K562 (cell line): Measurements from ENCODE around the gene LRP1-AS. TPM values are rescaled to one million over a fixed set of nuclear protein-coding genes. Genes with fewer than 3 reads are reported as not detected.

Experiments
- ATAC-seq: fragments of 200-7000 bp; cut with Tn5 transposase; 3 replicates; pipeline ENCODE4 v1.9.1; 2020; ENCODE audit warnings: moderate library complexity
- BruUV-seq: library from RNA; stranded (reverse); fragments of 400-500 nt; replicated peaks from 2 replicates; lab custom pipeline; 2021; lab: Mats Ljungman, UMichigan
- CTCF ChIA-PET: fragments of 300-600 bp; formaldehyde crosslinking; extraction: SDS; loops from one replicate; lab custom pipeline; 2021; ENCODE audit warnings: low intra/inter-chr PET ratio; lab: Yijun Ruan, JAX
- POLR2A ChIA-PET: fragments of 300-600, 350-650 bp; sonication (Branson Sonifier 250); formaldehyde crosslinking; extraction: SDS; loops from one replicate; lab custom pipeline; 2021; ENCODE audit warnings: antibody characterized with exemption, inconsistent platforms; lab: Yijun Ruan, JAX
- DNase-seq, 4 experiments: peaks; one replicate each; pipeline versions ENCODE4 v3.0.0 to v3.0.0-alpha.2; 2011 to 2018; ENCODE audit warnings: low spot score in 3 of 4, mixed read lengths in 3 of 4; ENCODE audit errors: extremely low read depth in 1 of 4
- FAIRE-seq: peaks from 2 replicates; lab custom pipeline; 2011; peaks lifted over from hg19 to GRCh38; lab: Jason Lieb, UNC
- H2AFZ ChIP-seq: 2 replicates; pipeline ENCODE4 v1.6.0; 2011; ENCODE audit warnings: low read depth, low read length, control low read depth, inconsistent platforms
- H3K27ac ChIP-seq: fragments of 200-600 bp; 3 replicates; pipeline ENCODE4 v1.8.0; 2011; ENCODE audit warnings: low read depth, mild to moderate bottlenecking, control low read depth, inconsistent platforms, low read length, moderate library complexity, mixed read lengths; ENCODE audit errors: extremely low read depth
- H3K27me3 ChIP-seq, 2 experiments: fragments of 300-600 bp in 1 of 2; 2 replicates in 1 of 2; 3 replicates in 1 of 2; pipeline versions ENCODE4 v1.6.0 to v1.8.0; 2011; ENCODE audit warnings: inconsistent platforms in 2 of 2, low read length in 2 of 2, mild to moderate bottlenecking in 1 of 2, mixed read lengths in 1 of 2, moderate library complexity in 1 of 2; ENCODE audit not compliant: control insufficient read depth in 2 of 2, insufficient read depth in 2 of 2
- H3K36me3 ChIP-seq: fragments of 300-600 bp; 3 replicates; pipeline ENCODE4 v1.8.0; 2011; ENCODE audit warnings: mild to moderate bottlenecking, low read length, inconsistent platforms; ENCODE audit not compliant: control insufficient read depth, insufficient read depth
- H3K4me1 ChIP-seq, 2 experiments: fragments of 200-600 bp in 1 of 2; replicated peaks in 1 of 2; 2 replicates in 1 of 2; 3 replicates in 1 of 2; pipeline versions ENCODE4 v1.5.1 to v1.8.0; 2011; ENCODE audit warnings: inconsistent platforms in 2 of 2, low read length in 2 of 2, mild to moderate bottlenecking in 1 of 2, mixed read lengths in 1 of 2, moderate library complexity in 1 of 2; ENCODE audit not compliant: control insufficient read depth in 2 of 2, insufficient read depth in 2 of 2
- H3K4me2 ChIP-seq: 2 replicates; pipeline ENCODE4 v1.6.1; 2011; ENCODE audit warnings: low read length, control low read depth, inconsistent platforms, mixed read lengths; ENCODE audit not compliant: insufficient read depth
- H3K4me3 ChIP-seq: fragments of 200-600 bp; sonication (generic), shearing (Covaris generic); 2 replicates; pipeline ENCODE4 v1.5.1; 2016; ENCODE audit warnings: control low read depth, inconsistent platforms
- H3K79me2 ChIP-seq: fragments of 200-600 bp; 3 replicates; pipeline ENCODE4 v1.8.0; 2011; ENCODE audit warnings: low read length, inconsistent platforms; ENCODE audit not compliant: control insufficient read depth, insufficient read depth
- H3K9ac ChIP-seq, 2 experiments: 2 replicates each; pipeline versions ENCODE4 v1.6.0 to v1.6.1; 2011; ENCODE audit warnings: low read depth in 2 of 2, low read length in 2 of 2, control low read depth in 1 of 2, inconsistent platforms in 1 of 2, mild to moderate bottlenecking in 1 of 2, mixed read lengths in 1 of 2; ENCODE audit not compliant: insufficient read depth in 1 of 2
- H3K9me1 ChIP-seq: one replicate; pipeline ENCODE4 v1.6.0; 2011; ENCODE audit warnings: inconsistent platforms, mild to moderate bottlenecking, low read length, moderate library complexity; ENCODE audit not compliant: control insufficient read depth, insufficient read depth
- H3K9me3 ChIP-seq: replicated peaks from 2 replicates; pipeline ENCODE4 v1.5.1; 2011; ENCODE audit warnings: low read depth, low read length, inconsistent platforms; ENCODE audit not compliant: control insufficient read depth, insufficient read depth
- H4K20me1 ChIP-seq: replicated peaks from 2 replicates; pipeline ENCODE4 v1.6.1; 2011; ENCODE audit warnings: low read length, inconsistent platforms, mixed read lengths; ENCODE audit not compliant: control insufficient read depth, insufficient read depth
- ADNP ChIP-seq: fragments of 200-800 bp; sonication (Bioruptor generic); IDR thresholded peaks from 2 replicates; pipeline ENCODE4 v1.6.1; 2016; ENCODE audit warnings: missing genetic modification characterization, missing compliant biosample characterization
- CBX2 ChIP-seq: fragments of 200-600 bp; sonication (generic); IDR thresholded peaks from one replicate; pipeline ENCODE4 v1.6.1; 2012; ENCODE audit warnings: mild to moderate bottlenecking, low read length, inconsistent platforms; ENCODE audit not compliant: insufficient read depth, poor library complexity, severe bottlenecking
- FOXA3 ChIP-seq, 2 experiments: fragments of 450-650 bp in 1 of 2; sonication (generic) in 1 of 2; formaldehyde crosslinking; IDR thresholded peaks in 1 of 2; conservative IDR thresholded peaks in 1 of 2; 2 replicates each; pipeline versions ENCODE4 v1.4.0 to v1.8.0; 2020 to 2022; ENCODE audit warnings: mild to moderate bottlenecking in 2 of 2, missing genetic modification reagents in 1 of 2
- GATAD2A ChIP-seq: fragments of 450-650 bp; IDR thresholded peaks from 2 replicates; pipeline ENCODE4 v1.6.1; 2017
- HMG20B ChIP-seq: fragments of 250-450 bp; sonication (Bioruptor Pico); IDR thresholded peaks from 2 replicates; pipeline ENCODE4 v1.5.0; 2021; ENCODE audit warnings: mild to moderate bottlenecking
- MCM3 ChIP-seq: fragments of 450-650 bp; IDR thresholded peaks from 2 replicates; pipeline ENCODE4 v1.6.1; 2016
- MNT ChIP-seq, 2 experiments: fragments of 450-650 bp; conservative IDR thresholded peaks; 2 replicates each; pipeline ENCODE4 v1.6.1; 2017; ENCODE audit warnings: mild to moderate bottlenecking in 2 of 2, moderate library complexity in 2 of 2
- MXD1 ChIP-seq: fragments of 250-450 bp; sonication (Bioruptor Pico); IDR thresholded peaks from 2 replicates; pipeline ENCODE4 v1.8.0; 2021; ENCODE audit warnings: borderline replicate concordance, mild to moderate bottlenecking, moderate library complexity; ENCODE audit not compliant: poor library complexity, severe bottlenecking
- NFRKB ChIP-seq: fragments of 450-650 bp; IDR thresholded peaks from 2 replicates; pipeline ENCODE4 v1.6.1; 2016; ENCODE audit warnings: low read depth
- RUNX1 ChIP-seq: sonication (generic); IDR thresholded peaks from 2 replicates; pipeline ENCODE4 v1.6.1; 2016; ENCODE audit warnings: antibody characterized with exemption, low read depth
- SIN3A ChIP-seq, 2 experiments: fragments of 150-350 bp in 1 of 2; IDR thresholded peaks; 2 replicates each; pipeline ENCODE4 v1.6.1; 2011 to 2016; ENCODE audit warnings: borderline replicate concordance in 2 of 2, low read depth in 2 of 2, low read length in 2 of 2, mild to moderate bottlenecking in 2 of 2, moderate library complexity in 2 of 2; ENCODE audit not compliant: control insufficient read depth in 1 of 2
- SMAD1 ChIP-seq: fragments of 150-350 bp; IDR thresholded peaks from 2 replicates; pipeline ENCODE4 v1.6.1; 2014; ENCODE audit warnings: low read length, low read depth; ENCODE audit not compliant: partially characterized antibody
- TBP ChIP-seq: optimal IDR thresholded peaks from 2 replicates; pipeline ENCODE3; 2011; ENCODE audit warnings: low read depth, low read length, improper control_type of control experiment
- WHSC1 ChIP-seq: IDR thresholded peaks from one replicate; pipeline ENCODE4 v1.6.1; 2012; ENCODE audit warnings: low read length, control low read depth, inconsistent platforms
- YY1 ChIP-seq, 3 experiments: IDR thresholded peaks; 2 replicates each; pipeline ENCODE4 v1.6.1; 2011; ENCODE audit warnings: low read length in 2 of 3, mild to moderate bottlenecking in 2 of 3, moderate library complexity in 2 of 3, borderline replicate concordance in 1 of 3, control low read depth in 1 of 3, low read depth in 1 of 3; ENCODE audit not compliant: insufficient read depth in 3 of 3, insufficient replicate concordance in 2 of 3, control insufficient read depth in 1 of 3, insufficient read length in 1 of 3; ENCODE audit errors: extremely low read depth in 1 of 3
- ZC3H11A ChIP-seq: IDR thresholded peaks from 2 replicates; pipeline ENCODE4 v1.6.1; 2012; ENCODE audit warnings: low read depth, low read length, improper control_type of control experiment
- ZNF140 ChIP-seq: fragments of 250-450 bp; sonication (Bioruptor Pico); IDR thresholded peaks from 2 replicates; pipeline ENCODE4 v1.8.0; 2021; ENCODE audit warnings: moderate library complexity, mild to moderate bottlenecking, inconsistent platforms
- WGBS: fragments of 100-300 bp; shearing (Covaris generic); methylation state at CpG from one replicate; pipeline ENCODE4 v1.1.6; 2016; ENCODE audit warnings: low coverage, mixed read lengths; ENCODE audit not compliant: insufficient coverage; ENCODE audit errors: missing lambda C conversion rate; 5-methylcytosine and 5-hydroxymethylcytosine counted together
- in situ Hi-C: fragments of 300-500 bp; cut with MboI; formaldehyde crosslinking; loops from 4 replicates; pipeline ENCODE4 v1.15.0; 2018; ENCODE audit warnings: inconsistent platforms, mixed read lengths
- intact Hi-C: fragments of 100-400 bp; cut with micrococcal nuclease; formaldehyde crosslinking; loops from 2 replicates; pipeline ENCODE4 v1.14.2; 2022
- polyA plus RNA-seq, 8 experiments: library from polyadenylated mRNA; depleted of rRNA in 4 of 8; stranded (reverse) in 5 of 8; unstranded in 3 of 8; fragments of >200 nt; fragmentation: Nextera tagmentation in 2 of 8; fragmentation: Illumina TruSeq in 1 of 8; extraction: Ambion mirVana in 2 of 8; extraction: Trizol in 1 of 8; gene quantifications; 2 replicates each; pipeline versions ENCODE4 v1.2.1 to v1.2.3, GENCODE V29; 2011 to 2014; ENCODE audit warnings: inconsistent platforms in 1 of 8, missing spikeins in 1 of 8
- total RNA-seq, 7 experiments: library from RNA; depleted of rRNA in 6 of 7; stranded (reverse); fragments of >200 nt in 6 of 7; fragmentation: Illumina TruSeq in 2 of 7; extraction: Trizol in 2 of 7; gene quantifications; 2 replicates each; pipeline versions ENCODE4 v1.2.1 to v1.2.3, GENCODE V29; 2011 to 2021; ENCODE audit warnings: low replicate concordance in 1 of 7
- TF ChIP-seq, protein P1 (sequence below): sonication (generic); formaldehyde crosslinking; IDR thresholded peaks from 2 replicates; pipeline ENCODE4 v1.4.0; 2020; ENCODE audit warnings: mild to moderate bottlenecking, missing genetic modification reagents

The LRP1-AS gene
- total and polyA plus RNA-seq, 9 of the 15 experiments (the other 6 are each of a cell fraction or from before 2014, with no cell fraction given) = not detected

DNA sequence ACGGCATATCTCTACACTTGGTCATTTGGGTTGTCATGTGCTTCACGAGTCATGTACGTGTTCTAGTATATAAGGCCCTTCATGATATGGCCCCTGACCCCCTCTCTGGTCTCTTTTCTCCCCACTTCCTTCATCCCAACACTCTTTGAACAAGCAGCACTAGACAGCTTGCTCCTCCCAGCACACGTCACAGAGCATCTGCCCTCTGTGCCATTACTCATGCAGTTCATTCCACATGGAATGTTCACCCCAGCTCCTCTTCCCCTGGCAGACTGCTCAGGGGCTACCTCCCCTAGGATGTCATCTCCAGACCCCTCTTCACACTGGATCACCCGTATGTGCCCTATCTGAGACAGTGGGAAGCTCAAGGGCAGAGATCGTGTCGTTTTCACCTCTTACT, 14.1 kb upstream of the LRP1-AS start (continued):
- no peak for TF ChIP-seq MNT (conservative IDR thresholded peaks at IDR 0.05)
- TF ChIP-seq ZNF140 (CRISPR knock-in tag) = no peak

DNA sequence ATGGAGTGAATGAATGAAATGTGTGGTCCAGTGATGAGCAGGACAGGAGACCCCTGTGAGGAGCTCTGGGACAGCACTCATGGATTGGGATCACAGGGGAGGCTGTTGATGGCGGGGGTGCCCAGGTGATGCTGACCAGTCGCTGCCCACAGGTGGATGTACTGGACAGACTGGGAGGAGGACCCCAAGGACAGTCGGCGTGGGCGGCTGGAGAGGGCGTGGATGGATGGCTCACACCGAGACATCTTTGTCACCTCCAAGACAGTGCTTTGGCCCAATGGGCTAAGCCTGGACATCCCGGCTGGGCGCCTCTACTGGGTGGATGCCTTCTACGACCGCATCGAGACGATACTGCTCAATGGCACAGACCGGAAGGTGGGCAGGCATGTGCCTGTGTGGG, 13.3 kb upstream of the LRP1-AS start:
- intact Hi-C loops (no loop called here), in situ Hi-C loops (no loop called here)
- Histone ChIP-seq H4K20me1 (no peaks in the 10 kb centered on the region), H3K9me3 (no peaks in the 10 kb centered on the region), H3K27ac (no peak overlapping the region), H3K79me2 (no peaks in the 10 kb centered on the region), H3K4me2 (no peak overlapping the region), H3K4me3 (no peak overlapping the region), H3K9me1 (no peaks in the 10 kb centered on the region), H3K36me3 (no peaks in the 10 kb centered on the region), H2AFZ (no peak overlapping the region), H3K4me1 (peaks cover 0 to 9% of the 10 kb centered on the region in 2 experiments; a peak in 2 of 5 replicates), H3K27me3 (peaks cover 42 to 72% of the 10 kb centered on the region in 2 experiments), H3K9ac (no peak overlapping the region)
- FAIRE-seq = no peak
- no peak for ATAC-seq
- 2% methylated on average over 14 of the region's 14 CpGs for WGBS
- ChIA-PET CTCF (no interaction called here), POLR2A (interaction anchor here (0.6 kb wide), 2 partner anchors 63 to 68 kb away, joined by 3 to 4 read pairs; no protein-coding TSS in a partner anchor)
- no peak for DNase-seq
- no TSS peak for BruUV-seq
- TF ChIP-seq SMAD1 (no peak), SIN3A (IDR thresholded peaks at IDR 0.05; ENCODE audit: borderline replicate concordance in 2 of 2, control insufficient read depth in 1 of 2, low read depth in 2 of 2, low read length in 2 of 2) (no peak), TBP (no peak), YY1 (IDR thresholded peaks at IDR 0.05; ENCODE audit: borderline replicate concordance in 1 of 3, control insufficient read depth in 1 of 3, extremely low read depth in 1 of 3, insufficient read depth in 3 of 3, insufficient read length in 1 of 3, insufficient replicate concordance in 2 of 3, low read depth in 1 of 3, low read length in 2 of 3) (no peak), ADNP (no peak), MCM3 (no peak), FOXA3 (CRISPR knock-in tag; conservative IDR thresholded peaks at IDR 0.05 in 1 of 2, IDR thresholded peaks at IDR 0.05 in 1 of 2) (no peak), MXD1 (CRISPR knock-in tag) (no peak), HMG20B (CRISPR knock-in tag) (no peak), ZC3H11A (no peak), GATAD2A (no peak), WHSC1 (no peak), NFRKB (no peak), RUNX1 (no peak), CBX2 (no peak)
- TF ChIP-seq, protein P1, sequence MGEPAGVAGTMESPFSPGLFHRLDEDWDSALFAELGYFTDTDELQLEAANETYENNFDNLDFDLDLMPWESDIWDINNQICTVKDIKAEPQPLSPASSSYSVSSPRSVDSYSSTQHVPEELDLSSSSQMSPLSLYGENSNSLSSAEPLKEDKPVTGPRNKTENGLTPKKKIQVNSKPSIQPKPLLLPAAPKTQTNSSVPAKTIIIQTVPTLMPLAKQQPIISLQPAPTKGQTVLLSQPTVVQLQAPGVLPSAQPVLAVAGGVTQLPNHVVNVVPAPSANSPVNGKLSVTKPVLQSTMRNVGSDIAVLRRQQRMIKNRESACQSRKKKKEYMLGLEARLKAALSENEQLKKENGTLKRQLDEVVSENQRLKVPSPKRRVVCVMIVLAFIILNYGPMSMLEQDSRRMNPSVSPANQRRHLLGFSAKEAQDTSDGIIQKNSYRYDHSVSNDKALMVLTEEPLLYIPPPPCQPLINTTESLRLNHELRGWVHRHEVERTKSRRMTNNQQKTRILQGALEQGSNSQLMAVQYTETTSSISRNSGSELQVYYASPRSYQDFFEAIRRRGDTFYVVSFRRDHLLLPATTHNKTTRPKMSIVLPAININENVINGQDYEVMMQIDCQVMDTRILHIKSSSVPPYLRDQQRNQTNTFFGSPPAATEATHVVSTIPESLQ (CRISPR knock-in tag) = no peak
